SK-N-MC (cell line): ENCODE results near the gene OTUD3.

Source experiments
- EZH2 ChIP-seq: fragments of 200-600 bp; sonication (generic); IDR thresholded peaks from one replicate; pipeline ENCODE4 v1.6.1; 2017; ENCODE audit warnings: antibody characterized with exemption
- FOXP2 ChIP-seq: optimal IDR thresholded peaks from 2 replicates; pipeline ENCODE3; 2011; ENCODE audit warnings: mild to moderate bottlenecking, moderate library complexity; ENCODE audit not compliant: insufficient read depth; ENCODE audit errors: extremely low read length, control extremely low read depth
- POLR2AphosphoS5 ChIP-seq: IDR thresholded peaks from 2 replicates; pipeline ENCODE4 v1.6.1; 2012; ENCODE audit warnings: mild to moderate bottlenecking, low read depth, low read length, borderline replicate concordance

GRCh38 chr1:19877821-19878636 lies 4.2 kb upstream of the OTUD3 start:
- TF ChIP-seq EZH2, result no peak
- TF ChIP-seq POLR2AphosphoS5, result peak; percentile 96
- TF ChIP-seq FOXP2, result no peak
